HG02798 (cell line): ENCODE results near the gene PSG1.
"Not testable (repeated sequence)": the region's sequence is repeated elsewhere in the genome, so short reads cannot be mapped to it uniquely, and the experiment has no call there.

ENCODE experiments used
- ATAC-seq: cut with Tn5 transposase; IDR thresholded peaks from one replicate; pipeline ENCODE4 v1.9.1; 2021; ENCODE audit warnings: mild to moderate bottlenecking; ENCODE audit not compliant: unreplicated experiment, poor library complexity

The PSG1 gene

DNA sequence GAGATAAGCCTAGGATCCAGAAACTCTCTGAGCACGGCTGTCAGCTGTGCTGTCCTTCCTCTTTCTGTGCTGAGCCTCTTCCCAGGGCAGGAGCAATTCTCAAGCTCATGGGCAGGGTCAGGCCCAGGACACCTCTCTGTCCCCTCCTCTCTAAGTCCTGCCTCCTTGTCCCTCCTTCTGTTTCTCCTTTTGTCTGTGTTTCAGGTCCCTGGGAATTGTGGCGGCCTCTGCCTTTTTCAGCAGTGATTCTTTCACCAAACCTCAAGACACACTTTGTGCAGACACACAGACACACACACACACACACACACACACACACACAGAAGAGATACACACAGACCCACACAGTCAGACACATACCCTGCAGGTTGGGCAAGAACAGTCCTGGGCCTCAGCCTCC, at the start of gene PSG1:
TSS of gene PSG1 (minus strand) at position 101 of the 400 bp plus-strand sequence. CDS start 132 bp downstream, outside the sequence.
- ATAC-seq, result no peak

DNA sequence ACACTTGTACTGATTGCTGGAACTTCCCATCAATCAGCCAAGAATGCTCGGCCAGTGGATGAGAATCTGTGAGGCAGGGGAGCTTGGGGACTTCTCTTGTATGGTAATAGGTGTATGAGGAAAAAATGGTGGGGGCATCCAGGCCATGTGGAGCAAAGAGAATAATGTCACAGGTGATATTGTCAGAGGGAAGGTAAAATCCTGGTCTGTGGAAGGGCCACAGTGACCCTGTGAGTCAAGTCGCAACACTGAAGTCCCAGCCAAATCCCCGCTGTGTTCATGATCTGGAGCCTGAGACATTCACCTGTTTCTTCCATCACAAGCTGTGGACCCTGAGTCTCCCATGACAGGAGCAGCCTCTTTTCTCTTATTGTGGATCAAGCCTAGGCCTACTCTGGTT, 49.4 kb upstream of the PSG1 start:
- no peak for ATAC-seq

- no peak for ATAC-seq
Observed at GRCh38 chr19:42926781-42927180, 47.3 kb upstream of the PSG1 start.

DNA sequence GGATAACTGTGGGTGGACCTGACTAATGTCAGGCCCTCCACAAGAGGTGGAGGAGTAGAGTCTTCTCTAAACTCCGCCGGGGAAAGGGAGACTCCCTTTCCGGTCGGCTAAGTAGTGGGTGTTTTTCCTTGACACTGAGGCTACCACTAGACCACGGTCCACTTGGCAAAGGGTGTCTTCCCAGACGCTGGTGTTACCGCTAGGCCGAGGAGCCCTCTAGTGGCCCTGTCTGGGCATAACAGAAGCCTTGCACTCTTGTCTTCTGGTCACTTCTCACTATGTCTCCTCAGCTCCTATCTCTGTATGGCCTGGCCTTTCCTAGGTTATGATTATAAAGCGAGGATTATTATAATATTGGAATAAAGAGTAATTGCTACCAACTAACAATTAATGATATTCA, 43.6 kb upstream of the PSG1 start:
- not testable (repeated sequence) for ATAC-seq

DNA sequence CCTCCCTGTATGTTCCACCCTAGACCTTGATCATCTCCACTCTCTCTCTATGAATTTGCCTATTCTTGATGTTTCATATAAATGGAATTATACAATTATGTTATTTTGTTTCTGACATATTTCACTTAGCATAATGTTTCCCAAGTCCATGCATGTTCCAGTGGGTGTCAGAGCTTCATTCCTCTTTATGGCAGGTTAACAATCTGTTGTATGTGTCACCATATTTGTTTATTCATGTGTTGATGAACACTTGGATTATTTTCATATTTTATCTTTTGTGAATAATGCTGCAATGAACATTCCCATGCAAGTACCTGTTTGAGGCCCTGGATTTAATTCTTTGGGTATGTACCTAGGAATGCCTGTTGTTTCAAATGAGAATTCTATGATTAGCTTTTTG, 41.5 kb upstream of the PSG1 start:
- not testable (repeated sequence) for ATAC-seq

DNA sequence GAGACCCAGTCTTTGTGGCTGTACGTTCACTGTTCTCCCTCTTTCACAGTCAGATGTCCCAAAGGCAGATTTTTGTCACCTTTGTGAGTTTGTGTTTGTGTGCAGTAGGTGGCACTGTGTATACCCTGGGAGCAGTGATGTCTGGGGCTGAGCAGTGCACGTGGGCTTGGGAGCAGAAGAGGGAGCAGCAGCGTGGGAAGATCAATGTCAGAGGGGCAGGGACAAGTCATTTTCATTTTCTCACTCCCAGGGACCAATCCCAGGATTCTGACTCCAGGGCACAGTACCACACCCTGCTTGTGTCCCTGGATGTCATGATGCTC, 40.2 kb upstream of the PSG1 start:
- no peak for ATAC-seq

DNA sequence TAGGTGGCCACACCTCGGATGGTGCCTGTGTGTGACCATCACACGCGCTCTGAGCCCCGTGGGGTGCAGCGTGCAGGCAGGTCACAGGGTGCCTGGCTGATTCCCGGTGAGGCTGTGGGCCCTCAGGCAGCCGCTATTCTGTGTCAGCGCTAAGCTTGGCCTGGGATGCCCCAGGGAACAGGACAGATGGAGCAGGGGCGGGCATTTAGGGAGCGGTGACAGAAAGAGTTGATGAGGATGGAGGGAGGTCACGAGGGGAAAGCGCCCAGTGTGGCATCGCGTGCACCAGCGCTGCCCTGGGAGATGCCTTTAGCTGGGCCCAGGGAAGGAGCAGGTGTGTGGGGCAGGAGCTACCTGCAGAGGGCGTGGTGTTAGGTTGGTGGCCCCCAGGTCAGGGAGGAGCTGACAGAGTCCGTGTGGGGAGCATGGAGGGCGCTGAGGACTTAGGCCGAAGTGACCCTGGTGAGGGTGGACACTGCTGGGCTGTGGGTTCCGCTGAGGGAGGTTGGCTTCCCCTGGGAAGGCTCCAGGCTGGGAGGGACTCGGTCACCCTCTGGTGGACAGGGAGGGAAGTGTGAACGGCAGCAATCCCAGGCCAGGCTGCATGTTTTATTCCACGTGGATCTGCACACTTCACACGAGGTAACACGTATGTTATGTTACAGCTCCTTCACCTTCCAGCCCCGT, 39.7 kb upstream of the PSG1 start:
- ATAC-seq, result not testable (repeated sequence)

- not testable (repeated sequence) for ATAC-seq
Observed at GRCh38 chr19:42918377-42919069, 39.0 kb upstream of the PSG1 start.

GRCh38 chr19:42917634-42918033, 38.1 kb upstream of the PSG1 start, which contains the start of gene PSG6:
Gene PSG6 (minus strand): TSS chr19:42917894. CDS start chr19:42917792, 102 bp downstream.
- ATAC-seq, result not testable (repeated sequence)

DNA sequence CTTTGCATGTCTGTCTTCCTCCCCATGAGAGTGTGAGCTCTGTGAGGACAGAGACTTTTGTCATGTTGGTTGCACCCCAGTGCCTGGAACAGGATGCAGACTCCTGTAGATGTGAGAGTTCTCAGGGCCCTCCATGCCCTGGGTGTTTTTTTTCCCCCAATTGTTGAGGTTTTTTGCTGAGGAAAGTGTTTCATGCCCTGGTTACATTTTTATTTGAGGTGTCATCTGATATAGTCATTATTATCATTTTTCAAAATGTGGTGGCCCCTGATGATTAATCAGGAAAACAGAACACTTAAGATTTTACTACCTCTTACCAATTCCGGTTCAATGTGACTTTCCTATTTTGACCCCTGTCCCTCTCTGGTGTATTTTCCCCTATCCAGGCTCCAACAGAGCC, 37.4 kb upstream of the PSG1 start:
- ATAC-seq, result not testable (repeated sequence)

- not testable (repeated sequence) for ATAC-seq
Observed at GRCh38 chr19:42913516-42913915, 34.0 kb upstream of the PSG1 start.

DNA sequence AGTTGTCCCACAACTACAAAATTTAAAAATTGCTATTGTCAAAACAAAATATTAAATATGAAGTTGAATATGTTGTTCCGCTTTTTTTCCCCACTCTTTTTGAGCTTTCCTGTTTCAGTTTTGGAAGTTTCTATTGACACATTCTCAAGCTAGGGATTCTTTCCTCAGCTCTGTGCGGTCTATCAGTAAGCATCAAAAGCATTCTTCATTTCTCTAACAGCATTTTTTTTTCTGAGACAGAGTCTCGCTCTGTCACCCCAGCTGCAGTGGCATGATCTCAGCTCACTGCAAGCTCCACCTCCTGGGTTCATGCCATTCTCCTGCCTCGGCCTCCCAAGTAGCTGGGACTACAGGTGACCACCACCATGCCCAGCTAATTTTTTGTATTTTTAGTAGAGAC, 33.4 kb upstream of the PSG1 start:
- ATAC-seq, result not testable (repeated sequence)

- not testable (repeated sequence) for ATAC-seq
Observed at GRCh38 chr19:42911731-42912130, 32.2 kb upstream of the PSG1 start.

DNA sequence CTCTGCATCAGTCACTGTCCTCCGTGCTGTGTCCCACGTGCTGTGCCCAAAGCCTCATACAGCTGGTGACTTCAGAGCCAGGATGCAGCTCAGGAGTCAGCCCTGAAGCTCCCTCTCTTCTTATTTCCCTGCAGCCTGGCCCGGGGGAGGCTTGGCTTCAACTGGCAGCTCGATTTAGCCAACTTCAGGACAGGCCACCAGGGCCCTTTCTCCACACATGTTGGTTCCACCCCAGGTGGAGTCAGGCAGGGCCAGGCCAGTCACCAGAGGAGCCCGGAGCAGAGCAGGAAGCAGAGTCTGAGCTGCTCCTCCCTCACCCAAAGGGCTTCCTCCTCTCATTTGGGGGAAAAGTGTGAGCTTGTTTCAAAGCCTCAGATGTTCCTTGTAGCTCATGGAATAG, 26.6 kb upstream of the PSG1 start:
- not testable (repeated sequence) for ATAC-seq

DNA sequence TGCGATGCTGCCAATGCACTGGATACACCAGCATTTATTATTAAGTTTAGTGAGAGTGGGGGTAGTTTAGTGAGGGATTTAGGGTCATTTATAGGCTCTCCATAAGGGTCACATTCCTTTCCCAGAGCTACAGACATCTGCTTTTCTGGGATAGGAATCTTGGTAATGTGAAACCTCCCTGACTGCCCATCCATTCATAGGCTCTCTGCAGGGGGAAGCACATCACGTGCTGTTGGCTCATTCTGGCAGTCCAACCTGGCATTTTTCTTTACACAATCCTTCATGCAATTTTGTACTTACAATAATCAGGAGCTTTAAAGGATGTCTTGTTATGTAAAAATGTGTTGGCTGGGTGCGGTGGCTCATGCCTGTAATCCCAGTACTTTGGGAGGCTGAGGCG, 21.0 kb upstream of the PSG1 start:
- ATAC-seq, result not testable (repeated sequence)

DNA sequence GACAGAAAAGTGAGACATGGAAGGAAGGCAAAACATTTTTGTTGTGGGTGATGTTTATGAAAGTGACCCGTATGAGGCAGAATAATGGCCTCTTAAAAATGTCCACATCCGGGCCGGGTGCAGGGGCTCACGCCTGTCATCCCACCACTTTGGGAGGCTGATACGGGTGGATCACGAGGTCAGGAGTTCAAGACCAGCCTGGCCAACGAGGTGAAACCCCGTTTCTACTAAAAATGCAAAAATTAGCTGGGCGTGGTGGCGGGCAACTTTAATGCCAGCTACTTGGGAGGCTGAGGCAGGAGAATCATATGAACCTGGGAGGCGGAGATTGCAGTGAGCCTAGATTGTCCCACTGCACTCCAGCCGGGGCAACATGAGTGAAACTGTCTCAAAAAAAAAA, 20.2 kb upstream of the PSG1 start:
- not testable (repeated sequence) for ATAC-seq

GRCh38 chr19:42899110-42899509, 19.6 kb upstream of the PSG1 start:
- not testable (repeated sequence) for ATAC-seq

GRCh38 chr19:42898656-42899055, 19.1 kb upstream of the PSG1 start:
- not testable (repeated sequence) for ATAC-seq

DNA sequence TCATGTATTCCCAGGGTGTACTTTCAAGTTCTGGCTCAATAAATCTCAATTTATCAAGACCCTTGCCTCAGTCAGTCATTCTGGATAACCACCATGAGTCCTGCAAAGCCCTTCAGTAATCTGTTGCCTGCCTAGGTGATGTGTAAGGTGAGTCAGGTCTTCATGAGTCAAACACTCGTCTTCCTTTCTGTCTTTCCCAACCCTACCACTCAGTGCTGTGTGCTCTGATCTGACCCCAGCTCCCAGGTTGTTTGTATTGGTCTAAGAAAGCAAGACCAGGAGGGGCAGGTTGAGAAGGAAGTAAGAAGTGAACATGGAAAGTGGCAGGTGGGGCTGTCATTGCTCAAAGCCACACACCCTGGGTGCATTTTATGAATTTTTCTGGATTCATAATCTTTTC, 18.2 kb upstream of the PSG1 start:
- ATAC-seq, result not testable (repeated sequence)

DNA sequence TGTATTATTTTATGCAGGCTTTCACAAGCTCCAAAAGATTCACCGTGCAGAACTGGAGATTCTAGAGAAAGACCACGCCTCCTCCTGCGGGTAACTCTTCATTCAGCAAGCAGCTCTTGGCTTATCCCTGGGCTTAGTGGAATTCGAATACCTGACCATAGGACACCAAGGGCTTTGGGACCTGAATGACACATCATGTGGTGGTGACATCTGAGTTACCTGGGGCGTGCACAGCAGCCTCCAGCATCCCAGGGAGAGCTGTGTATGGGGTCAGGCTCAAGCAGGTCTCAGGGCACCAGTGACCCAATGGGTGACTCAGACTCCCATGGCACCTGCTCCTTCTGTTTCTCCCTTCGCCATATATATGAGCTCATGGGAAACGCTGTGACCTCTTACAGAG, 10.9 kb upstream of the PSG1 start:
- ATAC-seq, result not testable (repeated sequence)

- ATAC-seq, result not testable (repeated sequence)
Observed at GRCh38 chr19:42887876-42888445, 8.4 kb upstream of the PSG1 start.
